ENCODE measurements around the gene CADM1.

- TF ChIP-seq EZH2 (IDR thresholded peaks at IDR 0.05; ENCODE audit: low read depth, unreplicated experiment): no peak
- no peak for TF ChIP-seq CTCF (conservative IDR thresholded peaks at IDR 0.05; ENCODE audit: low read depth in 2 of 2)
- TF ChIP-seq NANOG (IDR thresholded peaks at IDR 0.05; ENCODE audit: borderline replicate concordance): no peak
- no peak for TF ChIP-seq ZNF331 (CRISPR knock-in tag; IDR thresholded peaks at IDR 0.05; ENCODE audit: low read depth)
- no peak for TF ChIP-seq REST (IDR thresholded peaks at IDR 0.05; ENCODE audit: unreplicated experiment)
- TF ChIP-seq POLR2AphosphoS5 (IDR thresholded peaks at IDR 0.05; ENCODE audit: low read depth): no peak
- no peak for TF ChIP-seq EZH2phosphoT487 (IDR thresholded peaks at IDR 0.05; ENCODE audit: unreplicated experiment)
- no peak for TF ChIP-seq STAT1 (IDR thresholded peaks at IDR 0.05; ENCODE audit: unreplicated experiment)
- no peak for TF ChIP-seq JUNB (IDR thresholded peaks at IDR 0.05; ENCODE audit: unreplicated experiment)
- TF ChIP-seq CREB1 (CRISPR knock-in tag; IDR thresholded peaks at IDR 0.05; ENCODE audit: low read depth): no peak
- TF ChIP-seq ETS1 (IDR thresholded peaks at IDR 0.05): no peak
- TF ChIP-seq ZNF114 (CRISPR knock-in tag; IDR thresholded peaks at IDR 0.05): no peak
- no peak for TF ChIP-seq ZNF462 (CRISPR knock-in tag; IDR thresholded peaks at IDR 0.05)
Observed at GRCh38 chr11:115391160-115391559, 113.1 kb downstream of the CADM1 start.
